Sigmoid colon (tissue), 4 donors: ENCODE results near the gene NEB.
"Not testable (repeated sequence)": the region's sequence is repeated elsewhere in the genome, so short reads cannot be mapped to it uniquely, and the experiment has no call there.

Experiments used
- POLR2A ChIP-seq, 2 donors: fragments of 450-650 bp; IDR thresholded peaks; one replicate each; pipeline ENCODE4 v1.6.1; 2016; ENCODE audit warnings: antibody characterized with exemption in 2 of 2, mild to moderate bottlenecking in 2 of 2, moderate library complexity in 2 of 2
- POLR2AphosphoS5 ChIP-seq, 4 donors: sonication (generic); formaldehyde crosslinking; IDR thresholded peaks; one replicate each; pipeline ENCODE4 v1.6.1; 2017; ENCODE audit warnings: antibody characterized with exemption in 4 of 4

GRCh38 chr2:151603530-151603929, 130.7 kb downstream of the NEB start:
- TF ChIP-seq POLR2A, POLR2AphosphoS5 (IDR thresholded peaks at IDR 0.05): not testable (repeated sequence)
